ENCODE data around the gene IGF2BP1. TPM values are rescaled to one million over a fixed set of nuclear protein-coding genes. Genes with fewer than 3 reads are reported as not detected.
"Not testable (repeated sequence)": the region's sequence is repeated elsewhere in the genome, so short reads cannot be mapped to it uniquely, and the experiment has no call there.

The IGF2BP1 gene
- polyA plus RNA-seq, 3 donors, result 12.9 to 20.4 (median 18.2) TPM

GRCh38 chr17:48995304-48995973, 1.7 kb upstream of the IGF2BP1 start:
- no peak for DNase-seq (ENCODE audit: low read depth in 3 of 3, low spot score in 2 of 3)

- DNase-seq (ENCODE audit: low read depth in 3 of 3, low spot score in 2 of 3), result no peak
Observed at GRCh38 chr17:48995974-48996721, 1.0 kb upstream of the IGF2BP1 start.

GRCh38 chr17:48996722-48997102, 473 bp upstream of the IGF2BP1 start:
- DNase-seq (ENCODE audit: low read depth in 3 of 3, low spot score in 2 of 3), result no peak

- DNase-seq (ENCODE audit: low read depth in 3 of 3, low spot score in 2 of 3), result no peak
Observed at GRCh38 chr17:48997827-48998586, 822 bp downstream of the IGF2BP1 start.

GRCh38 chr17:48998587-48999440, 1.6 kb downstream of the IGF2BP1 start:
- no peak for DNase-seq (ENCODE audit: low read depth in 3 of 3, low spot score in 2 of 3)

GRCh38 chr17:49000943-49001342, 3.8 kb downstream of the IGF2BP1 start:
- no peak for DNase-seq (ENCODE audit: low read depth in 3 of 3, low spot score in 2 of 3)

GRCh38 chr17:49001671-49002070, 4.5 kb downstream of the IGF2BP1 start:
- no peak for DNase-seq (ENCODE audit: low read depth in 3 of 3, low spot score in 2 of 3)

- DNase-seq (ENCODE audit: low read depth in 3 of 3, low spot score in 2 of 3), result no peak
Observed at GRCh38 chr17:49002331-49002730, 5.1 kb downstream of the IGF2BP1 start.

- no peak for DNase-seq (ENCODE audit: low read depth in 3 of 3, low spot score in 2 of 3)
Observed at GRCh38 chr17:49002766-49003165, 5.6 kb downstream of the IGF2BP1 start.

GRCh38 chr17:49003557-49004511, 6.6 kb downstream of the IGF2BP1 start:
- DNase-seq (ENCODE audit: low read depth in 3 of 3, low spot score in 2 of 3), result no peak

GRCh38 chr17:49005140-49005539, 8.0 kb downstream of the IGF2BP1 start:
- no peak for DNase-seq (ENCODE audit: low read depth in 3 of 3, low spot score in 2 of 3)

GRCh38 chr17:49008908-49009307, 11.7 kb downstream of the IGF2BP1 start:
- DNase-seq (ENCODE audit: low read depth in 3 of 3, low spot score in 2 of 3), result not testable (repeated sequence)

GRCh38 chr17:49012769-49013255, 15.6 kb downstream of the IGF2BP1 start:
- no peak for DNase-seq (ENCODE audit: low read depth in 3 of 3, low spot score in 2 of 3)

GRCh38 chr17:49013311-49014213, 16.4 kb downstream of the IGF2BP1 start:
- DNase-seq (ENCODE audit: low read depth in 3 of 3, low spot score in 2 of 3), result peak in 1 of 3 donors; percentile 32

- DNase-seq (ENCODE audit: low read depth in 3 of 3, low spot score in 2 of 3), result no peak
Observed at GRCh38 chr17:49015179-49015923, 18.2 kb downstream of the IGF2BP1 start.

- DNase-seq (ENCODE audit: low read depth in 3 of 3, low spot score in 2 of 3), result no peak
Observed at GRCh38 chr17:49015924-49016774, 19.0 kb downstream of the IGF2BP1 start.
